NCI-H526 (cell line): ENCODE measurements around the gene CRYZ.

Source experiments
- DNase-seq, 2 experiments: peaks; one replicate each; lab custom pipeline; 2025; lab: John Stamatoyannopoulos, UW

CRYZ gene

DNA sequence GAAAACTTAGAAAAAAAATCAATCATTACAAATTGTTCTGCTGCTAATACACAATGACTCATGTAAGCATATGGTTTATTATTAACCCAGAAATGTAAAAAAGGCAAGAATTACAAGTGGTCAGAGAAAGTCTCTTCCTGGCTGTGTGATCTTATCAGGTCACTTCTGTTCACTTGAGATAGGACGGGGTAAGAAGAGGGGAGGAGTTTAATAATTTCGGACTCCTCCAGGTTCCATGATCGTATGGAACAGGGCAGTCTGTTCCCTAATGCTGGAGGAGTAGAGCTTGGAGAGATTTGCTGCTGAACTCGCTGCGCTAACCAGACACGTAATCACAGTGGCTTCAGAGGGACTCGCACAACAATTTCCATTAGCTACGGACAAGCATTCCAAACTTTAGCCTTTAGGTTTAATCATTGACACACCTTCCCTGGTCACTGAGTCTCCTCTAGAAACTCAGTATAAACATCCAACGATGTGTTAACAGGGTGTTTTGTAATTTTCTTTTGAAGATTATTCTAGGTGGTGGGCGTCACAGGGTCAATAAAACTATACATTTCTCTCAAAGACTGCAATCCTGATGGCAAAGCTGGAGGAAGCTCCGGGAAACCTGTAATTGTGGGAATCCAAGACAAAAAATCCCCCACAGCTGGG is 1.3 kb downstream of the CRYZ start:
- no peak for DNase-seq

DNA sequence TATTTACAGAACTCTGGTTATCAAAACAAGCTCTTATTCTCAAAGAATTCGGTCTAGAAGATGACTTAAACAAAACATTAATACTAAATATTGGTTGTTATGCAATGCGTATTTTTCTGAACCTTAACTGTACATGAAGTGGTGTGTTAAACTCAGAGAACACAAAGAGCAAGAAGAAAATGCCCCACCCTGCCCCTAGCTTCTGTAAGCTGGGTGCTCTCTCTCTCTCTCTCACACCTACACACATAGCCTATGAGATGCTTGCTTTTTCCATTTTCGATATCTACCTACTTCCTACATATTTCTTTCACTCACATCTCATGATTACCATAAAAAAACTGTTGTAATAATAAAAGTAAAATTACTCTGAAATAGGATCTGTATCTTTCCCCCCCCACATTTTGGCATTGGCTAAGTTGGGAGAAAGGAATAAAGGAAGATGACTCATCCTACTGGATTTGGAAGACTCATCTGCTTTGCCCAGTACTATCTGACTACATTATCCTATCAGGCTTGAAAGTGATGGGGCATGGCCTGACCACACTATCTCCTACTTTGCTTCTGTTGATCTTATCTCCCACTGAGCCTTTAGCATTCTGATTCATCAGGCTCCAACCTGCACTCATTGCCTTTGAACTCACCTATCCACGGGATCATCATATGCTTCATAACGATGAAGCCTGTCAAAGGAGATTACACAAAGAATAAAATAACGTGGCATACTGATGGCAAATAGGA is 2.9 kb downstream of the CRYZ start:
- DNase-seq = peak in 1 of 2 experiments; percentile 7

DNA sequence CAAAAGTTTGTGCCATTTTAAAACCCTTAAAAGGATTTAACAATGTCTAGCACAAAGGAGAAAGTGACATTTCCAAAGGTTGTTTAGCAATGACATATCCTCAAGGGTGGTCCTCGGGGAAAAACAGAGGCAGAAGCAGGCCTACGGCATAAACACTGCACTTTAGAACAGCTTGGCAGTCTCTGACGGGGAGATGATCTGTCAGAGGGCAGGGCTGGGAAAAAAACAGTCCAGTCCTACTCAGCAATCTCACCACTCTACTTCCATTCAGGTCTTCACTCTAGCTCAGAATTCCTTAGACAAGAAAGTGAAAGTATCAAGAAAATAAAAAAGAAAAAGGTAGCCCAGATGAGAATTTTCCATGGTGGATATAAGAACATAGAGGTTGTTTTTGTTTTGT is 4.1 kb downstream of the CRYZ start:
- no peak for DNase-seq

DNA sequence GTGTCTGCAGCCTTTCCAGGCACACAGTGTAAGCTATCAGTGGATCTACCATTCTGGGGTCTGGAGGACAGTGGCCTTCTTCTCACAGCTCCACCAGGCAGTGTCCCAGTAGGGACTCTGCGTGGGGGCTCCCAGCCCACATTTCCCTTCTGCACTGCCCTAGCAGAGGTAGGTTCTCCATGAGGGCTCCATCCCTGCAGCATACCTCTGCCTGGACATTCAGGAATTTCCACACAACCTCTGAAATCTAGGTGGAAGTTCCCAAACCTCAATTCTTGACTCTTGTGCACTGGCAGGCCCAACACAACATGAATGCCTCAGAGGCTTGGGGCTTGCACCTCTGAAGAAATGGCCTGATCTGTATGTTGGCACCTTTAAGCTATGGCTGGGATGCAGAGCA is 6.8 kb downstream of the CRYZ start:
- DNase-seq = no peak

DNA sequence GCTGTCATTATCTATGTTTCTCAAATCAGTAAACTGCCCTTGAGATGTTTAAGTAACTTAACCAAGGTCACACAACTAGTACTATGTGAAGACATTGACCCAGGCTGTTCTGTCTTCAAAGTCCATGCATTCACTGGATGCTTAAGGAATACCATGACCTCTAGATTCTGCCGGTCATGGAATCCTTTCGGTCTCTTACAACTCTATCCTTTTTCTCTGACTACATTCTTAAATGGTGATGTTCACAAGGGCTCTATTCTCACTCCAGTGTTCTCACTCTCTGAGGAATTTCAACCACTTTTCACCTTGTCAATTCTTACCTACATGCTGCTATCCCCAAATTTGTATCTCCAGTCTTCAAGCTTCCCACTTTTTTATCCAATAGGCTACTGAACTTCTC is 15.2 kb downstream of the CRYZ start:
- DNase-seq = no peak

DNA sequence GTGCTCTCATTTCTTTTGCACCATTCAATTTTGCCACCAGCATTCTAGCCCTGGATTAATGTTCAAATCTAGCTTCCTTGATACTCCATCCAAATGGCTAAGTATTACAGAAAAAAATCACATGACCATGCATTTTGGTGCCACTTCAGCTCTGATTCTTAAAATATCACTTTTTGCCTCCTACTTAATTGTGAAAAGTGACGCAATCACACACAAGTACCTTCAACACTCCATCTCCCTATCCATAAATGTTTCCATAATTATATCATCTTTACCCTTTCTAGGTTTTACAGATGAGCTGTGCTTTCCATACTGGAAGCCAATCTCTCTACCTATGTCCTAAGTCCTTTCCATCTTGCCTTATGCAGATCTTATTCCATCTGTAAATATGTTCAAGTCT is 16.0 kb downstream of the CRYZ start:
- DNase-seq = no peak

DNA sequence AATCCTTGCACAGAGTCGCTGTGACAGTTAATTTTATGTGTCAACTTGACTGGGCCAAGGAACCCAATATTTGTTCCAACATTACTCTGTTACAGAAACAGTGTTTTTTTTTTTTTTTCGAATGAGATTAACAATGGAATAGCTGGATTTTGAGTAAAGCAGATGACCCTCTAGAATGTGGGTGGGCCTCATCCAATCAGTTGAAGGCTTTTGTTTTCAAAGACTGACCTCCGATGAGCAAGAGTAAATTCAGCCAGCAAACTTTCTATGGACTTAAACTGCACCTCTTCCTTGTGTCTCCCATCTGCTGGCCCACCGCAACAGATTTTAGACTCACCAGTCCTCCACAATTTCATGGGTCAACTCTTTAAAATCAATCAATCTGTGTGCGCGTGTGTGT is 17.0 kb downstream of the CRYZ start:
- DNase-seq = no peak

DNA sequence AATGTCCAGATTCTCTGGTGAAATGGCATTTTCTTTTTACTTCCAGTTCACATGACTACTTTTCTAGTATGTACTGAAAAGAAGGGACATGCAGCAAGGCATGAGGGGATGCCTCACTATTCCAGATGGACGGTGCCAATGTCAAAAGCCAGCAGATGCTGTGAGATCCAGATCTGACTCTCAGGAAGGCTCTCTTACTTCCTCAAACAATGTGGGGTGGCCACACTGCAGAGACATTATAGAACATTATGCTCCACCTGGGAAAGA is 17.7 kb downstream of the CRYZ start:
- no peak for DNase-seq

DNA sequence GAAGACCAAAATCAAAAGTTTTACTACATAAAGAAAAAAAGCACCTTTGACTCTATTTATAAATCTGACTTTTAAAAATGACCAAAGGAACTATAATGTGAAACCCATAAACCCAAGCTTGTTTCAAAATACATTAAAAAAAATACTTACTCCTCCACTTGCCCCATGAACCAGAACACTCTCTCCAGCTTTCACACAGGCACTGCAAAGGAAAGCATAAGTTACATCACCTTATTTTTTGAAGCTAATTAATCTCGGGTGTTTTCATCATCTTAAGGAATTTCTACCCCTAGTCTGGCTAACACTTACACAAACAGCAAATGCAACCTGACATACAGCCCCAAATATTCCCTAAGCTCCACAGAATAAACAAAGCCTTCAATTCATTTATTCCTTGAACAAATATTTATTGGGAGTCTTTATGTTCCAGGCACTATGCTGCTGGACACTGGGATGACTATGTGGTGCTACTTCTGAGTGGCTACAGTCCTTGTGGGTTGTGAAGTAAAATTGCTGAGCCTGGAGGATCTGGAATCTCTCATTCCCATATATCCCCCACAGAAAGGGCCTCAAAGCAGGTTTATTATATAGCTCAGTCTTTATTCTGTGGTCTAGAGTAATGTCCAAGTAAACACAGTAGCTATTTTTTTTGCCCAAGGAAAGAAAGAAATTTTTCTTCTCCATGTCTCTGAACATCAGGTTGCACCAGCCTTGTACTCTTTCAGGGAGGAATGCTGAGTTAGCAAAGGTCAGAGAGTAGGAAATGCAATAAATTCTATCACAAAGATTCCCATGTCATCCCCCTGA is 18.2 kb downstream of the CRYZ start:
- DNase-seq = no peak

DNA sequence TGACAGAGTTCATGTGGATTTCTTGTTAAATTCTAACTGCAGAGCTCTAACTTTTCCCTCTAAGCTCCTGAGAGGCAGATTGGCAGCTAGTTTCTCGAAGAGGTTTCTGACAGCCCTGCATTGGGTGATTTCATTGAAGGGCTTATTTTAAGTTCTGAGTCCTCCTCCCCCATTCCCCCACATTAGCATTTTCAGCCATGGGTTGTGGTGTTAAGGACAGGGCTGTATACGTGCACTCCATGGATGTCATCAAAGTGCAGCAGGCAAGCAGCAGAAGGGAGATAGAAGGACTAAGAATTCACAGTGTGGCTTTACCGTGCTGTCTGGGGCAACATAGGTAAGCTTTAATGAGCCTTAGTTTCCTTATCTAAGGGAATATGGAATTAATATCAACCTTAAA is 19.0 kb downstream of the CRYZ start:
- no peak for DNase-seq

DNA sequence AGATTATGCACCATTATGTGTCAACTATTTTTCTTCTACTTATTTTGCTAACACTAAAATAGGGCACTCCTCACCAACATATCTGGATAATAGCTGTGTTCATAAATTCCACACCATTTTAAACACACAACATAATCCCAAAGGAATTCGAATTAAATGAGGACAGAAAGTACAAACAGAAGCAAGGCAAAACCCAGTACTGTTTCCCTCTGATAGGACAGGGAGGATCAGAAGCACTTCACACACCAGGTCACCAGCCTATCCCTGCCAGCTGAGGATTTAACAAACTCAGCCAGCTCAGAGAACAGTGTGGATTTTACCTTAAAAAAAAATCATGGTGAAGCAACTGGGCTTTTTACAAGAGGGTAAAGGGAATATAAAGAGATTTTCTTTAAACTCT is 20.0 kb downstream of the CRYZ start:
- DNase-seq = no peak

DNA sequence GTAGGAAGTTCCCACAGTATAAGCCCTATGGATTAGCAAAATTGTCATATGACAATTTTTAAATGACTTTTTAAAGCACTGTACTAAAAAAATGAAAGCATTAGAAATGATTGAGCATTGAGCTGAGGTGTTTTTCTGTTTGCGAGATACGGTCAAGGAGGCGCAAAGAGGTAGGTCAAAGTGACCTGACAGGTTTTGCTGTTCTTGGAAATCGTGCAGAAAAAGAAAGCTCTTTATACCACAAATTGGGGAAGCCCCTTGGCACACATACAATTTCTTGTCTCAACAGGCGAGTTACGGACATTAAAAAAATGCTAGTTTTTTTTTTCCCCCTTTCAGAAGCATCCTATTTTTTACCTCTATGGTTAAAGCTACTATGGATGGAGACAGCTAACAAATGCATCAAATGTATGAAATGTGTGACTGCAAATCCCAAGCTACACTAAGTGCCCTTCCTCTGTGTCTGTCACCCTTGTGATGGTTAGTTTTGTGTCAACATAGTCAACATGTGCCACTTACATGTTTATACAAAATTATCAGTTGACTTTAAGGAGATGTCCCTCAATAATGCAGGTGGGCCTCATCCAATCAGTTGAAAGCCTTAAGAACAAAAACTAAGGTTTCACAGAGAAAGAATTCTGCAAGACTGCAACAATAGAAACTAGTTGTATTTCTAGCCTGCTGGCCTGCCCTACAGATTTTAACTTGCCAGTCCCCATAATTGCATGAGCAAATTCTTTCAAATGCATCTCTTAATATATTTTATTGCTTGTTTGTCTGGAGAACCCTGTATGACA is 29.3 kb downstream of the CRYZ start:
- DNase-seq = no peak

DNA sequence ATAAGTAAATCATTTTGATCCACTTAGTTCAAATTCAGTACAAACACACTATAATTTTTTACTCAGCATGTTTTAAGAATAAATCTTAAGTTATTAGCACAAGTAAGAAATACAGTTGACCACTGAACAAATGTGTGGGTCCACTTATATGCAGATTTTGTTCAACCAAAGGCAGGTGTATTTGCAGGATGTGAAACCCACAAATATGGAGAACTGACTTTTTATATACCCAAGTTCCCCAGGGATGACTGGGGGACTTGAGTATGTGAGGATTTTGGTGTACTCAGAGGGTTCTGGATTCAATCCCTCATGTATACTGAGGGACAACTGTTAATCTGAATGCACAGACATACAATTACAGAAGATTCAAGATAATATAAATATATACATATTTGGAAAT is 33.5 kb downstream of the CRYZ start:
- DNase-seq = no peak

DNA sequence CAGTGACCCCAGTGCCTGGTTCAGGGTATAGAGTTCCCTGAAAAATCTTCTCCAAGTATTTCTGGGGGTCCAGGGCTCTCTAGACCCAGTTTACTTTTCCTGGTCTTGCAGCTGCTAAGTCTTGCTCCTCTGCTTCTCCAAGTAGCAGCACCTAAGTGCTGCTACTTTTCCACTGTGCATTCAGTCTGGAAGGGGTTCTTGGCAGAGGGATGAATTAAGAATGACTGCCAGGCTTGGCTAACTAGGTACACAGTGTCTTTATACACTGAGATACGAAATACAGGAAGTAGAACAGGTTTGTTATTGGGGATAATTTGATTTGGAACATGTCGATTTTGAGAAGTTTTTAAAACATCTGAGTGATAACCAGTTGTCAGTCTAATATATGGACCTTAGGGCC is 35.0 kb downstream of the CRYZ start:
- DNase-seq = no peak

DNA sequence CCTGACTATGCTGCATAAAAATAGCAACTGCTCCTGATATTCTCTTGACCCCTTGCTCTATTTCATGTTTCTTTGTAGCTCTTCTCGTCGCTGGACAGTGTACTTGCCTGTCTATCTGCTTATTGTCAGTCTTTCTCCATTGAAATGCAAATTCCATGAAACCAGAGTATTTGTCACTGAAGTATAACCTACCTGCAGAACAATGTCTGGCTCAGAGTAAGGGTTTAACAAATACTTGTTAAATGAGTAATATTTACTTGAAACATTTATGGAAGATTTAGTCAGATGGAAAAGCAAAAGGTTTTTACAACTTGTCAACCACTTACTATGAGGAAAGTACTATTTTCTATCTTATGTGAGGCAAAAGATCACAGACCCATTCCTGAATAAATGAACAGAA is 39.4 kb downstream of the CRYZ start:
- no peak for DNase-seq

DNA sequence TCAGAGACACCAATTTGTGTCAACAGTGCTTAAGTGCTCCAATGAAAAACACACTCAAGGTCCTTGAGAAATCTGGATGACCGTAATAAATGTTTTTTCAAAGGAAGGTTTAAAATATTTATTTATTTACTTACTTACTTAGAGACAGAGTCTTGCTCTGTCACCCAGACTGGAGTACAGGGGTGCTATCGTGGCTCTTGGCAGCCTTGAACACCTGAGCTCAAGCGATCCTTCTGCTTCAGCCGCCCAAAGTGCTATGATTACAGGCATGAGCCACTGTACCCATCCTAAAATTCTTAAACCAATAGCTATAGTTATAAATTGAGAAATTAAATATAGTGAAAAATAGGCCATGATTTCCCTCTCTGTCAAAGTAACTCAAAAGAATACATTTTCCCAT is 41.9 kb downstream of the CRYZ start:
- DNase-seq = no peak

DNA sequence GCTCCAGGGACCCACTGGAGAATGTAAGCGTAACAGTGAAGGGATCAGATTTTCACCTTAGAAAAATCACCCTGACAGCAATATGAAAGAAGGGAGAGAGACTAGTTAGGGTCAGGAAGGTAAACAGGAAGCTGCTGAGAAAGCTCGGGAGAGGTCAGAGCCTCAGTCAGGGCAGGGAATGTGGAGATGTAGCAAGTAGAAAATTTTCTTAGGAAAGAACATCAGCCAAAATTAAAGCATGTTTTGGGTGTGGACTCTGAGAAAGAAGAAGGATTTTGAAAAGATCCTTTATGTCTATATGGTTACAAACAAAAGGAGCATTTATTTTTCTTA is 42.5 kb downstream of the CRYZ start:
- no peak for DNase-seq

DNA sequence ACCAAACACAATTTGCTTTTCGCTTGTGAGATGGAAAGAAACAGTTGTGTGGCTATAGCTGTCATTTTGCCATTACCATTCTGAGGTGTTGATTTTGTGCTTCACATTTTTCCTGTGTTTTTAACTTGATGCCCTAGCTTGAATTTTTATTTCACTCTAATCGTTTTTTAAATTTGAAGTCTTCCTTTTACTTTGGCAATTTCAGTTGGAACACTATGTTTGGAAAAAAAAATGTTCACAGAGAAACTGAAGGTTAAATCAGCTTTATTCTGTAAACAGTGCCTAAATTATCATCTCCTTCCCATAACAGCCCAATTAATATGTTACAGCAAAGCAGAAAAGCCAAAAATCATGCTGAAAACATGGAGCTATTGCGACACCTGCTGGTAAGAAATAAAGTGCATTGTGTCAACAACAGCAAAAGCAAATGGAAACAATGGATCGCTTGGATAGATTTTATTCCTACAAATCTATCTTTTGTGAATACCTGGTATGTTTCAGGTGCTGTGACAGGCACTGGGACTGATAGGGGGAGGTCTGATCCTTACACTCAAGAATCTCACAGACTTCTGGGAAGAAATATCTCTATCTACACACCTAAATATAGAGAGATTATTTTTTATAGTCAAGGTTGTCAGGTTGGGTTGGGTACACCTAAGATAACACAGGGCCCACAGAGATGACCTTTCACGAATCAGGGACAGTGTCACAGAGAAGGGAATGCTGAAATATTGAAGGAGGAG is 43.1 kb downstream of the CRYZ start:
- DNase-seq = peak; percentile 3 to 74

DNA sequence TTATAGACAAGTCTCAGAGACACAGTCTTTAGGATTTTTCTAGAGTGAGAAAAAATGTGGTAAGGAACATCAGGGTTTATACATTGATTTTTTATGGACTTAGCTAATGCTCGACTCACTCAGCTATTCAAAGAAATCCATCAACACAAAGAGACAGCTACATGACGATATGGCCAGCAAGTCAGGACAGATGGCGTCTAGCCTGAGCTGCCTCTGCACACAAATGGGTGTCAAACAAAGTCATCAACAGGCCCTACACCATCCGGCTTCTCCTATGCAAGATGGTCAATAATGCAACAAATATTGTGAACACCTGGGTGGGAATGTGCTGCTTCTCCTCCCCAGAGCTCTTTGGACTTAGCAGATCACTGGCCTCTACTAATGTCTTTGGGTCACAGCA is 45.9 kb downstream of the CRYZ start:
- DNase-seq = no peak

DNA sequence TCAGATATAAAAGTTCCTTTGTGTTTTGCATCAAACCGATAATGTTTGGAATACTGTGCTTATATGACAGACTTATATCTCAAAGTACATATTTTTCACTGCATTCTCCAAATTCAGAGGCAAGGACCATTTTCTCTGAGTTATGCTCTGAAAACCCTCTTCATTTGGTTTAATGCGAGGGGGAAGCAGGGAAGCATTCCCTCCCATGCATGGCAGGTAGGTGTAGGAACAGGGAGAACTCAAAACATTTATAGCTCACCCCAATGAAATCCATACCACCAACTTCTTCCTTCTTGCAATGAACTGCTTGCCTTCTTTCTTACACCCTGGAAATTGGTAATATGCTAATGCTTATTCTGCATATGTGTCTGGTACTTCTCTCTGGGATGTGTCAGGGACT is 48.5 kb downstream of the CRYZ start:
- DNase-seq = no peak

DNA sequence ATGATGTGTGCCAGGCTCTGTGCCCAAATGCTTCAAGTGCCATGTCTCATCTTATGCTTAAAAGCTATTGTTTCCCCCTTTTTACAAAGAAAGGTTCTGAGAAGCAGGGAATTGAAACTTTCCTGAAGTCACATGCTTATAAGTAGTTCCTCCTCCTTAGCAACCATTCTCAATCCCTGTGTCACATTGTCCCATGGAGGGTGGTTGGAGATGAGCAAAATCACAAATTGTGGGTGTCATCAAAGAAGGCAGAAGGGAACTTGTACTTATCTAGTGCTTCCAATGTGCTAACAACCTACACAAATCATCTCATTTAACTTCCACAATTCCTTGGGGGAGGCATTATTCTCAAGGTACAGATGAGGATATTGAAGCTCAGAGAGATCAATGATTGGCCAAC is 49.2 kb downstream of the CRYZ start:
- no peak for DNase-seq

DNA sequence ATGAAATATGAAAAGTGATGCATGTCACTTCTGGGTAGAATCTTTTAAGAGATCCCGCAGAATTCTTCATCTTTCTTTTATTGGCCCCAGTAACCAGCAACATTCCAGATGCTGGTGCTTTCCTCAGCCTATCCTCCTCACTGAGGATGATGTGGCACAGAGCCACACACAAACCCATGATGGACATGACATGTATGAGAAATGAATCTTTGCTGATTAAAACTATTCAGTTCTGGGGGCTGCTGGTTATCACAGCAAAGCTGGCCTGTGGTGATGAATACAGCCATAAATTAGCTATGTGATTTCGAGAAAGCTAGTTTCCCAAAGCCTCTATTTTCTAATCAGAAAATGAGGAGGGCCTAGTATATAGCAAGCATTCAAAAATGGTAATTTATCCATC is 51.0 kb downstream of the CRYZ start:
- DNase-seq = no peak
